NCI-H2227 (cell line): ENCODE results near the gene GABBR2.

Source experiments
- DNase-seq: peaks from one replicate; lab custom pipeline; 2025; ENCODE audit not compliant: unreplicated experiment; lab: John Stamatoyannopoulos, UW

GABBR2 gene

GRCh38 chr9:98378206-98378780 is 330.4 kb downstream of the GABBR2 start:
- no peak for DNase-seq

GRCh38 chr9:98375138-98375726 is 333.5 kb downstream of the GABBR2 start:
- DNase-seq = no peak

- DNase-seq = no peak
Measured at GRCh38 chr9:98374385-98375051, 334.2 kb downstream of the GABBR2 start.

GRCh38 chr9:98373609-98374008 is 335.1 kb downstream of the GABBR2 start:
- DNase-seq = no peak

GRCh38 chr9:98372077-98372836 is 336.5 kb downstream of the GABBR2 start:
- DNase-seq = no peak

- DNase-seq = no peak
Measured at GRCh38 chr9:98370976-98371315, 337.8 kb downstream of the GABBR2 start.

- DNase-seq = no peak
Measured at GRCh38 chr9:98370300-98370975, 338.3 kb downstream of the GABBR2 start.

GRCh38 chr9:98369896-98370295 is 338.8 kb downstream of the GABBR2 start:
- no peak for DNase-seq

GRCh38 chr9:98369471-98369870 is 339.3 kb downstream of the GABBR2 start:
- DNase-seq = no peak

- DNase-seq = no peak
Measured at GRCh38 chr9:98369066-98369425, 339.7 kb downstream of the GABBR2 start.

- DNase-seq = no peak
Measured at GRCh38 chr9:98368366-98369065, 340.2 kb downstream of the GABBR2 start.

- DNase-seq = no peak
Measured at GRCh38 chr9:98367923-98368322, 340.8 kb downstream of the GABBR2 start.

GRCh38 chr9:98367371-98367900 is 341.3 kb downstream of the GABBR2 start:
- no peak for DNase-seq

GRCh38 chr9:98365781-98366180 is 343.0 kb downstream of the GABBR2 start:
- no peak for DNase-seq

GRCh38 chr9:98365227-98365669 is 343.5 kb downstream of the GABBR2 start:
- no peak for DNase-seq

- DNase-seq = no peak
Measured at GRCh38 chr9:98364086-98364485, 344.6 kb downstream of the GABBR2 start.

GRCh38 chr9:98363644-98364043 is 345.1 kb downstream of the GABBR2 start:
- no peak for DNase-seq

GRCh38 chr9:98362624-98363252 is 346.0 kb downstream of the GABBR2 start:
- no peak for DNase-seq

GRCh38 chr9:98361645-98362044 is 347.1 kb downstream of the GABBR2 start:
- no peak for DNase-seq

GRCh38 chr9:98360176-98360708 is 348.5 kb downstream of the GABBR2 start:
- DNase-seq = no peak
